GM18867 (cell line): Measurements from ENCODE around the gene FAM234B.
A peak's percentile ranks its signal among the peaks of the same experiment; 100 is the strongest.

Source experiments
- ATAC-seq: cut with Tn5 transposase; IDR thresholded peaks from one replicate; pipeline ENCODE4 v1.9.1; 2021; ENCODE audit warnings: mild to moderate bottlenecking, moderate library complexity; ENCODE audit not compliant: unreplicated experiment

The FAM234B gene

GRCh38 chr12:13088496-13088895 lies 44.3 kb downstream of the FAM234B start:
- ATAC-seq, result no peak

- no peak for ATAC-seq
Observed at GRCh38 chr12:13090054-13090453, 45.9 kb downstream of the FAM234B start.

- ATAC-seq, result no peak
Observed at GRCh38 chr12:13091832-13092231, 47.7 kb downstream of the FAM234B start.

- ATAC-seq, result no peak
Observed at GRCh38 chr12:13093191-13093847, 49.1 kb downstream of the FAM234B start.

- ATAC-seq, result no peak
Observed at GRCh38 chr12:13093848-13094220, 49.7 kb downstream of the FAM234B start.

GRCh38 chr12:13094367-13094766 lies 50.2 kb downstream of the FAM234B start:
- ATAC-seq, result no peak

- no peak for ATAC-seq
Observed at GRCh38 chr12:13095266-13095995, 51.2 kb downstream of the FAM234B start.

- no peak for ATAC-seq
Observed at GRCh38 chr12:13097491-13098011, 53.4 kb downstream of the FAM234B start.

GRCh38 chr12:13099066-13099843 lies 55.1 kb downstream of the FAM234B start:
- ATAC-seq, result no peak

GRCh38 chr12:13099844-13100604 lies 55.8 kb downstream of the FAM234B start:
- ATAC-seq, result no peak

GRCh38 chr12:13100605-13100881 lies 56.4 kb downstream of the FAM234B start:
- no peak for ATAC-seq

GRCh38 chr12:13100882-13101769 lies 56.9 kb downstream of the FAM234B start:
- ATAC-seq, result peak; percentile 93

GRCh38 chr12:13101821-13102375 lies 57.7 kb downstream of the FAM234B start:
- no peak for ATAC-seq

- no peak for ATAC-seq
Observed at GRCh38 chr12:13102461-13103195, 58.4 kb downstream of the FAM234B start.

GRCh38 chr12:13103391-13104033 lies 59.3 kb downstream of the FAM234B start, which contains the start of gene GSG1:
Gene GSG1 (minus strand): TSS chr12:13103667. CDS start chr12:13103512, 155 bp downstream.
- no peak for ATAC-seq

GRCh38 chr12:13104409-13104808 lies 60.2 kb downstream of the FAM234B start:
- ATAC-seq, result no peak

GRCh38 chr12:13105781-13106180 lies 61.6 kb downstream of the FAM234B start:
- no peak for ATAC-seq

GRCh38 chr12:13106666-13107065 lies 62.5 kb downstream of the FAM234B start:
- no peak for ATAC-seq
